Endothelial cell of umbilical vein (primary cell): Measurements from ENCODE around the gene MCC. TPM values are rescaled to one million over a fixed set of nuclear protein-coding genes. Genes with fewer than 3 reads are reported as not detected.

Experiments
- BruUV-seq: library from RNA; stranded (reverse); fragments of 400-500 nt; replicated peaks from 2 replicates; lab custom pipeline; 2021; lab: Mats Ljungman, UMichigan
- CTCF ChIA-PET: fragments of 300-600, 350-600 bp; sonication (Branson Sonifier 250); formaldehyde crosslinking; loops from one replicate; lab custom pipeline; 2021; ENCODE audit warnings: antibody characterized with exemption, inconsistent platforms; lab: Charles Lee
- POLR2A ChIA-PET: fragments of 300-600, 350-600 bp; sonication (Branson Sonifier 250); formaldehyde crosslinking; loops from one replicate; lab custom pipeline; 2021; ENCODE audit warnings: antibody characterized with exemption, inconsistent platforms; lab: Charles Lee
- DNase-seq: peaks from one replicate; pipeline ENCODE4 v3.0.0-alpha.2; 2011; ENCODE audit warnings: low read depth, low spot score
- FAIRE-seq: peaks from 2 replicates; lab custom pipeline; 2011; peaks lifted over from hg19 to GRCh38; lab: Jason Lieb, UNC
- H2AFZ ChIP-seq: 2 replicates; pipeline ENCODE4 v1.6.0; 2012; ENCODE audit warnings: low read depth, low read length, control low read depth, inconsistent platforms
- H3K27ac ChIP-seq: 2 replicates; pipeline ENCODE4 v1.5.1; 2011; ENCODE audit warnings: low read depth, mild to moderate bottlenecking, control low read depth, low read length, moderate library complexity; ENCODE audit not compliant: insufficient read depth
- H3K27me3 ChIP-seq, 2 experiments: 2 replicates each; pipeline versions ENCODE4 v1.6.0 to v1.6.1; 2011; ENCODE audit warnings: low read length in 2 of 2, mixed read lengths in 1 of 2; ENCODE audit not compliant: control insufficient read depth in 2 of 2, insufficient read depth in 2 of 2
- H3K36me3 ChIP-seq, 2 experiments: 2 replicates in 1 of 2; 3 replicates in 1 of 2; pipeline ENCODE4 v1.5.1; 2011; ENCODE audit warnings: low read length in 2 of 2, mild to moderate bottlenecking in 1 of 2, moderate library complexity in 1 of 2; ENCODE audit not compliant: control insufficient read depth in 2 of 2, insufficient read depth in 2 of 2; ENCODE audit errors: extremely low read depth in 1 of 2
- H3K4me1 ChIP-seq: 3 replicates; pipeline ENCODE4 v1.5.1; 2011; ENCODE audit warnings: mild to moderate bottlenecking, low read length; ENCODE audit not compliant: control insufficient read depth, insufficient read depth; ENCODE audit errors: extremely low read depth
- H3K4me2 ChIP-seq: 2 replicates; pipeline ENCODE4 v1.6.1; 2011; ENCODE audit warnings: low read length, control low read depth, mixed read lengths; ENCODE audit not compliant: insufficient read depth
- H3K4me3 ChIP-seq, 3 experiments: fragments of 200-600 bp in 1 of 3; sonication (generic), shearing (Covaris generic) in 1 of 3; replicated peaks in 1 of 3; 2 replicates each; pipeline ENCODE4 v1.5.1; 2011 to 2016; ENCODE audit warnings: control low read depth in 3 of 3, low read length in 3 of 3, mild to moderate bottlenecking in 2 of 3, inconsistent platforms in 1 of 3, low read depth in 1 of 3, moderate library complexity in 1 of 3; ENCODE audit not compliant: insufficient read depth in 1 of 3
- H3K79me2 ChIP-seq: 2 replicates; pipeline ENCODE4 v1.6.0; 2012; ENCODE audit warnings: low read length, inconsistent platforms; ENCODE audit not compliant: control insufficient read depth, insufficient read depth
- H3K9ac ChIP-seq: replicated peaks from 2 replicates; pipeline ENCODE3; 2011; ENCODE audit warnings: low read length, control low read depth; ENCODE audit not compliant: insufficient read depth; ENCODE audit errors: extremely low read depth
- H3K9me1 ChIP-seq: replicated peaks from 3 replicates; pipeline ENCODE4 v1.6.0; 2011; ENCODE audit warnings: mild to moderate bottlenecking, low read length; ENCODE audit not compliant: control insufficient read depth, insufficient read depth; ENCODE audit errors: extremely low read depth
- H3K9me3 ChIP-seq: replicated peaks from 2 replicates; pipeline ENCODE4 v1.5.1; 2012; ENCODE audit warnings: low read length, inconsistent platforms; ENCODE audit not compliant: control insufficient read depth, insufficient read depth
- H4K20me1 ChIP-seq: replicated peaks from 2 replicates; pipeline ENCODE3; 2011; ENCODE audit warnings: mild to moderate bottlenecking, low read length; ENCODE audit not compliant: control insufficient read depth, insufficient read depth; ENCODE audit errors: extremely low read depth
- CTCF ChIP-seq, 2 donors: IDR thresholded peaks; 1 replicate in 1 of 2; 2 replicates in 1 of 2; pipeline ENCODE4 v1.5.1; 2011; ENCODE audit warnings: low read length in 2 of 2, mild to moderate bottlenecking in 2 of 2, moderate library complexity in 2 of 2, control low read depth in 1 of 2, inconsistent platforms in 1 of 2, low read depth in 1 of 2; ENCODE audit not compliant: insufficient read depth in 1 of 2; ENCODE audit errors: extremely low read depth in 1 of 2
- EZH2 ChIP-seq: IDR thresholded peaks from 2 replicates; pipeline ENCODE4 v1.6.1; 2012; ENCODE audit warnings: borderline replicate concordance, low read depth, mild to moderate bottlenecking, moderate library complexity, low read length, inconsistent platforms; ENCODE audit not compliant: severe bottlenecking
- FOS ChIP-seq: IDR thresholded peaks from 2 replicates; pipeline ENCODE4 v1.6.1; 2011; ENCODE audit warnings: mild to moderate bottlenecking, low read length, moderate library complexity, borderline replicate concordance; ENCODE audit not compliant: insufficient read depth
- GATA2 ChIP-seq: IDR thresholded peaks from 2 replicates; pipeline ENCODE4 v1.7.0; 2011; ENCODE audit warnings: low read depth, mild to moderate bottlenecking, moderate library complexity, mixed read lengths, low read length; ENCODE audit not compliant: insufficient read length, insufficient read depth
- JUN ChIP-seq: IDR thresholded peaks from 2 replicates; pipeline ENCODE4 v1.6.1; 2011; ENCODE audit warnings: borderline replicate concordance, low read depth; ENCODE audit not compliant: insufficient read length, insufficient read depth
- MAX ChIP-seq: IDR thresholded peaks from 2 replicates; pipeline ENCODE4 v1.6.1; 2011; ENCODE audit not compliant: insufficient read depth, insufficient read length
- MYC ChIP-seq: IDR thresholded peaks from one replicate; pipeline ENCODE4 v1.6.1; 2011; ENCODE audit warnings: mild to moderate bottlenecking, low read depth, low read length
- POLR2A ChIP-seq: IDR thresholded peaks from 2 replicates; pipeline ENCODE4 v1.6.1; 2012; ENCODE audit warnings: low read depth, mild to moderate bottlenecking, control low read depth, low read length
- POLR2AphosphoS5 ChIP-seq: IDR thresholded peaks from 2 replicates; pipeline ENCODE4 v1.6.1; 2012; ENCODE audit warnings: low read depth, mild to moderate bottlenecking, control low read depth, low read length, moderate library complexity; ENCODE audit not compliant: insufficient read depth
- dilution Hi-C: fragments of 300-500 bp; cut with MboI; formaldehyde crosslinking; loops from one replicate; pipeline ENCODE4 v1.15.0; 2019; ENCODE audit warnings: low sequenced_read_pairs; ENCODE audit not compliant: extremely low pct_ligation_motif_present
- intact Hi-C: fragments of 100-400 bp; cut with micrococcal nuclease; formaldehyde crosslinking; loops from one replicate; pipeline ENCODE4 v1.10.0; 2022
- polyA plus RNA-seq, 4 experiments: library from polyadenylated mRNA; depleted of rRNA in 3 of 4; stranded (reverse) in 3 of 4; unstranded in 1 of 4; fragments of >200 nt; gene quantifications; 2 replicates each; pipeline versions ENCODE4 v1.2.1 to v1.2.3, GENCODE V29; 2011 to 2012; ENCODE audit warnings: missing spikeins in 1 of 4
- total RNA-seq: library from RNA; stranded (reverse); gene quantifications from 2 replicates; pipeline ENCODE4 v1.2.3, GENCODE V29; 2021

The MCC gene
- total and polyA plus RNA-seq, 2 donors (not counting 3 experiments of a cell fraction or from before 2014, with no cell fraction given), result 6.9 to 27.5 TPM

GRCh38 chr5:113281194-113281593 is 207.1 kb downstream of the MCC start:
- POLR2A ChIA-PET, result interaction anchor here (1.8 kb wide), 1 partner anchor 13 kb away, joined by 4 read pairs; no protein-coding TSS in a partner anchor
- dilution Hi-C loops (no loop called here), intact Hi-C loops (no loop called here)
- no peaks in the 10 kb centered on the region for H3K36me3 ChIP-seq
- TF ChIP-seq POLR2A, result no peak
- TF ChIP-seq GATA2, result peak; percentile 88
- TF ChIP-seq MYC, result no peak
- no peak for TF ChIP-seq JUN
- no peak for TF ChIP-seq EZH2
- H3K9me3 ChIP-seq, result no peaks in the 10 kb centered on the region
- FAIRE-seq (peak; percentile 21), DNase-seq (peak; percentile 64)
- CTCF ChIA-PET, result interaction anchor here (1.2 kb wide), 1 partner anchor 9 kb away, joined by 4 read pairs; no protein-coding TSS in a partner anchor
- no peaks in the 10 kb centered on the region for H3K27me3 ChIP-seq
- peaks cover 3% of the 10 kb centered on the region for H3K4me1 ChIP-seq
- H4K20me1 ChIP-seq, result no peaks in the 10 kb centered on the region
- H3K27ac ChIP-seq, result no peak overlapping the region
- BruUV-seq, result no TSS peak
- no peak overlapping the region for H3K9ac ChIP-seq
- peaks cover 12% of the 10 kb centered on the region for H3K79me2 ChIP-seq
- H3K9me1 ChIP-seq, result no peaks in the 10 kb centered on the region
- H2AFZ ChIP-seq, result no peak overlapping the region
- H3K4me3 ChIP-seq, result no peak overlapping the region
- H3K4me2 ChIP-seq, result no peak overlapping the region

GRCh38 chr5:113280541-113280940 is 207.7 kb downstream of the MCC start:
- H3K9ac ChIP-seq, result no peak overlapping the region
- no TSS peak for BruUV-seq
- no peaks in the 10 kb centered on the region for H3K9me1 ChIP-seq
- no peak overlapping the region for H2AFZ ChIP-seq
- DNase-seq (no peak), FAIRE-seq (no peak)
- no peak overlapping the region for H3K27ac ChIP-seq
- H3K79me2 ChIP-seq, result peaks cover 10% of the 10 kb centered on the region
- no peak overlapping the region for H3K4me2 ChIP-seq
- CTCF ChIA-PET, result interaction anchor here (1.2 kb wide), 1 partner anchor 9 kb away, joined by 4 read pairs; no protein-coding TSS in a partner anchor
- POLR2A ChIA-PET, result interaction anchor here (1.8 kb wide), 1 partner anchor 14 kb away, joined by 4 read pairs; no protein-coding TSS in a partner anchor
- no peaks in the 10 kb centered on the region for H4K20me1 ChIP-seq
- dilution Hi-C loops, result no loop called here
- no peaks in the 10 kb centered on the region for H3K9me3 ChIP-seq
- H3K4me3 ChIP-seq, result no peak overlapping the region
- no peak for TF ChIP-seq POLR2AphosphoS5
- TF ChIP-seq POLR2A, result no peak
- no peak for TF ChIP-seq GATA2
- TF ChIP-seq FOS, result no peak
- TF ChIP-seq CTCF (IDR thresholded peaks at IDR 0.05; ENCODE audit: extremely low read depth in 1 of 2, insufficient read depth in 1 of 2, low read depth in 1 of 2, low read length in 2 of 2), result no peak
- no peak for TF ChIP-seq MYC
- TF ChIP-seq MAX, result no peak
- no peak for TF ChIP-seq JUN
- TF ChIP-seq EZH2, result no peak
- no peaks in the 10 kb centered on the region for H3K36me3 ChIP-seq
- peaks cover 3% of the 10 kb centered on the region for H3K4me1 ChIP-seq
- H3K27me3 ChIP-seq, result no peaks in the 10 kb centered on the region
- intact Hi-C loops, result no loop called here
